ENCODE results near the gene KRT31.
"Not testable (repeated sequence)": the region's sequence is repeated elsewhere in the genome, so short reads cannot be mapped to it uniquely, and the experiment has no call there.

The KRT31 gene

GRCh38 chr17:41396340-41396739, 1.1 kb downstream of the KRT31 start:
- CTCF ChIA-PET = no interaction called here
- POLR2A ChIA-PET = no interaction called here
- TF ChIP-seq ELF4 (IDR thresholded peaks at IDR 0.05) (no peak), NFRKB (IDR thresholded peaks at IDR 0.05) (no peak), LEF1 (IDR thresholded peaks at IDR 0.05; ENCODE audit: borderline replicate concordance) (no peak), ARNT (IDR thresholded peaks at IDR 0.05) (no peak), SUZ12 (IDR thresholded peaks at IDR 0.05) (no peak), PKNOX1 (IDR thresholded peaks at IDR 0.05) (no peak), FOXM1 (IDR thresholded peaks at IDR 0.05; ENCODE audit: borderline replicate concordance) (no peak)
- DNase-seq (ENCODE audit: extremely low spot score) = no peak

- no peak for DNase-seq (ENCODE audit: extremely low spot score)
- ChIA-PET CTCF (no interaction called here), POLR2A (no interaction called here)
- TF ChIP-seq FOXK2 (IDR thresholded peaks at IDR 0.05) = no peak
- TF ChIP-seq SP1 (IDR thresholded peaks at IDR 0.05) = no peak
- no peak for TF ChIP-seq L3MBTL2 (conservative IDR thresholded peaks at IDR 0.05)
- TF ChIP-seq HDGF (IDR thresholded peaks at IDR 0.05; ENCODE audit: borderline replicate concordance) = no peak
Observed at GRCh38 chr17:41395611-41396010, 1.8 kb downstream of the KRT31 start.

- POLR2A ChIA-PET; DNase-seq (ENCODE audit: extremely low spot score); CTCF ChIA-PET: not testable (repeated sequence)
Observed at GRCh38 chr17:41395044-41395443, 2.4 kb downstream of the KRT31 start.

GRCh38 chr17:41394254-41394996, 3.0 kb downstream of the KRT31 start:
- TF ChIP-seq HDGF (IDR thresholded peaks at IDR 0.05; ENCODE audit: borderline replicate concordance) (no peak), L3MBTL2 (conservative IDR thresholded peaks at IDR 0.05) (no peak), SP1 (IDR thresholded peaks at IDR 0.05) (no peak)
- DNase-seq (ENCODE audit: extremely low spot score) = no peak
- CTCF ChIA-PET = no interaction called here
- POLR2A ChIA-PET = no interaction called here

GRCh38 chr17:41393826-41394225, 3.6 kb downstream of the KRT31 start:
- DNase-seq (ENCODE audit: extremely low spot score) = no peak
- POLR2A ChIA-PET = no interaction called here
- no peak for TF ChIP-seq FOXM1 (IDR thresholded peaks at IDR 0.05; ENCODE audit: borderline replicate concordance)
- no peak for TF ChIP-seq ZNF384 (IDR thresholded peaks at IDR 0.05)
- TF ChIP-seq TARDBP (IDR thresholded peaks at IDR 0.05) = no peak
- no peak for TF ChIP-seq CTBP1 (IDR thresholded peaks at IDR 0.05; ENCODE audit: borderline replicate concordance)
- no peak for TF ChIP-seq PKNOX1 (IDR thresholded peaks at IDR 0.05)
- TF ChIP-seq L3MBTL2 (conservative IDR thresholded peaks at IDR 0.05) = no peak
- CTCF ChIA-PET = no interaction called here

GRCh38 chr17:41393294-41393693, 4.1 kb downstream of the KRT31 start:
- ChIA-PET POLR2A (no interaction called here), CTCF (no interaction called here)
- TF ChIP-seq NFRKB (IDR thresholded peaks at IDR 0.05) (no peak), ARNT (IDR thresholded peaks at IDR 0.05) (no peak), SP1 (IDR thresholded peaks at IDR 0.05) (no peak), FOXA1 (IDR thresholded peaks at IDR 0.05) (no peak), PKNOX1 (IDR thresholded peaks at IDR 0.05) (no peak), FOXM1 (IDR thresholded peaks at IDR 0.05; ENCODE audit: borderline replicate concordance) (no peak), TARDBP (IDR thresholded peaks at IDR 0.05) (no peak), L3MBTL2 (conservative IDR thresholded peaks at IDR 0.05) (no peak), CTBP1 (IDR thresholded peaks at IDR 0.05; ENCODE audit: borderline replicate concordance) (no peak), ELF4 (IDR thresholded peaks at IDR 0.05) (no peak), SUZ12 (IDR thresholded peaks at IDR 0.05) (no peak), FOXK2 (IDR thresholded peaks at IDR 0.05) (no peak), ZNF384 (IDR thresholded peaks at IDR 0.05) (no peak), LEF1 (IDR thresholded peaks at IDR 0.05; ENCODE audit: borderline replicate concordance) (no peak), BHLHE40 (IDR thresholded peaks at IDR 0.05; ENCODE audit: borderline replicate concordance) (no peak), HDGF (IDR thresholded peaks at IDR 0.05; ENCODE audit: borderline replicate concordance) (no peak)
- DNase-seq (ENCODE audit: extremely low spot score) = no peak

GRCh38 chr17:41392278-41392677, 5.1 kb downstream of the KRT31 start:
- TF ChIP-seq FOXM1 (IDR thresholded peaks at IDR 0.05; ENCODE audit: borderline replicate concordance) = no peak
- TF ChIP-seq LEF1 (IDR thresholded peaks at IDR 0.05; ENCODE audit: borderline replicate concordance) = no peak
- TF ChIP-seq SP1 (IDR thresholded peaks at IDR 0.05) = no peak
- TF ChIP-seq FOXA1 (IDR thresholded peaks at IDR 0.05) = no peak
- TF ChIP-seq HDGF (IDR thresholded peaks at IDR 0.05; ENCODE audit: borderline replicate concordance) = no peak
- TF ChIP-seq ELF4 (IDR thresholded peaks at IDR 0.05) = no peak
- TF ChIP-seq TARDBP (IDR thresholded peaks at IDR 0.05) = no peak
- TF ChIP-seq FOXK2 (IDR thresholded peaks at IDR 0.05) = no peak
- TF ChIP-seq L3MBTL2 (conservative IDR thresholded peaks at IDR 0.05) = no peak
- TF ChIP-seq CTBP1 (IDR thresholded peaks at IDR 0.05; ENCODE audit: borderline replicate concordance) = no peak
- TF ChIP-seq ZNF384 (IDR thresholded peaks at IDR 0.05) = no peak
- no peak for TF ChIP-seq PKNOX1 (IDR thresholded peaks at IDR 0.05)
- TF ChIP-seq ARNT (IDR thresholded peaks at IDR 0.05) = no peak
- ChIA-PET CTCF (no interaction called here), POLR2A (no interaction called here)
- DNase-seq (ENCODE audit: extremely low spot score) = no peak
